Trophoblast cell (in vitro differentiated cells and primary cell): Measurements from ENCODE around the gene RSL1D1.

Experiments used
- DNase-seq, 2 donors: peaks; one replicate each; pipeline ENCODE4 v3.0.0-alpha.2; 2016
- H2AFZ ChIP-seq: 2 replicates; pipeline ENCODE4 v1.6.1; 2013; ENCODE audit warnings: low read length, moderate library complexity, mild to moderate bottlenecking; ENCODE audit not compliant: insufficient read depth, poor library complexity
- H2AK5ac ChIP-seq: 2 replicates; pipeline ENCODE4 v1.6.1; 2013; ENCODE audit warnings: mild to moderate bottlenecking, low read length
- H2BK120ac ChIP-seq: 2 replicates; pipeline ENCODE4 v1.6.1; 2013; ENCODE audit warnings: low read length, mild to moderate bottlenecking, moderate library complexity; ENCODE audit not compliant: insufficient read depth, poor library complexity
- H2BK12ac ChIP-seq: 2 replicates; pipeline ENCODE4 v1.6.1; 2013; ENCODE audit warnings: mild to moderate bottlenecking, low read length, moderate library complexity
- H2BK5ac ChIP-seq: 2 replicates; pipeline ENCODE4 v1.6.1; 2013; ENCODE audit warnings: low read length, low read depth, moderate library complexity, mild to moderate bottlenecking; ENCODE audit not compliant: poor library complexity
- H3K14ac ChIP-seq: 2 replicates; pipeline ENCODE4 v1.6.1; 2013; ENCODE audit warnings: mild to moderate bottlenecking, low read length
- H3K18ac ChIP-seq: 2 replicates; pipeline ENCODE4 v1.6.1; 2013; ENCODE audit warnings: mild to moderate bottlenecking, low read length
- H3K23ac ChIP-seq: 2 replicates; pipeline ENCODE4 v1.6.1; 2013; ENCODE audit warnings: low read length
- H3K27ac ChIP-seq: 2 replicates; pipeline ENCODE4 v1.5.1; 2013; ENCODE audit warnings: low read depth, mild to moderate bottlenecking, inconsistent platforms, low read length, moderate library complexity
- H3K27me3 ChIP-seq: 2 replicates; pipeline ENCODE4 v1.6.1; 2013; ENCODE audit warnings: inconsistent platforms, mild to moderate bottlenecking, low read length, moderate library complexity; ENCODE audit not compliant: insufficient read depth
- H3K36me3 ChIP-seq, 2 experiments: 1 replicate in 1 of 2; 2 replicates in 1 of 2; pipeline ENCODE4 v1.6.1; 2013; ENCODE audit warnings: low read length in 2 of 2, mild to moderate bottlenecking in 2 of 2, moderate library complexity in 1 of 2; ENCODE audit not compliant: insufficient read depth in 2 of 2, control insufficient read depth in 1 of 2
- H3K4ac ChIP-seq: 2 replicates; pipeline ENCODE4 v1.6.1; 2013; ENCODE audit warnings: low read depth, mild to moderate bottlenecking, low read length, moderate library complexity
- H3K4me1 ChIP-seq, 2 experiments: 1 replicate in 1 of 2; 2 replicates in 1 of 2; pipeline ENCODE4 v1.6.1; 2013; ENCODE audit warnings: low read length in 2 of 2, mild to moderate bottlenecking in 2 of 2, moderate library complexity in 1 of 2; ENCODE audit not compliant: insufficient read depth in 2 of 2, control insufficient read depth in 1 of 2
- H3K4me2 ChIP-seq: 2 replicates; pipeline ENCODE4 v1.6.1; 2013; ENCODE audit warnings: inconsistent platforms, mild to moderate bottlenecking, low read length, moderate library complexity
- H3K4me3 ChIP-seq: 2 replicates; pipeline ENCODE4 v1.5.1; 2013; ENCODE audit warnings: mild to moderate bottlenecking, low read depth, low read length, inconsistent platforms
- H3K79me1 ChIP-seq: one replicate; pipeline ENCODE4 v1.6.1; 2013; ENCODE audit warnings: low read length
- H3K79me2 ChIP-seq: 2 replicates; pipeline ENCODE4 v1.6.1; 2013; ENCODE audit warnings: low read length, mild to moderate bottlenecking; ENCODE audit not compliant: control insufficient read depth, insufficient read depth, poor library complexity
- H3K9ac ChIP-seq: 2 replicates; pipeline ENCODE4 v1.6.1; 2013; ENCODE audit warnings: mild to moderate bottlenecking, low read length
- H3K9me3 ChIP-seq: 2 replicates; pipeline ENCODE4 v1.6.1; 2013; ENCODE audit warnings: low read depth, mild to moderate bottlenecking, control low read depth, inconsistent platforms, low read length; ENCODE audit not compliant: insufficient read depth
- H4K12ac ChIP-seq: 2 replicates; pipeline ENCODE4 v1.6.1; 2013; ENCODE audit warnings: low read depth, mild to moderate bottlenecking, low read length, moderate library complexity
- H4K8ac ChIP-seq: 2 replicates; pipeline ENCODE4 v1.6.1; 2013; ENCODE audit warnings: low read depth, mild to moderate bottlenecking, low read length, moderate library complexity
- H4K91ac ChIP-seq: one replicate; pipeline ENCODE4 v1.6.1; 2013; ENCODE audit warnings: low read depth, mild to moderate bottlenecking, low read length, moderate library complexity
- WGBS: extraction: QIAGEN DNeasy Blood & Tissue Kit; methylation state at CpG from one replicate; pipeline ENCODE4 v1.1.7; 2013; ENCODE audit warnings: missing lambda C conversion rate; ENCODE audit not compliant: insufficient read length, insufficient coverage; ENCODE audit errors: extremely low coverage; 5-methylcytosine and 5-hydroxymethylcytosine counted together

RSL1D1 gene

GRCh38 chr16:11799509-11800381, 51.6 kb downstream of the RSL1D1 start:
- Histone ChIP-seq H3K79me2 (peaks cover 15% of the 10 kb centered on the region), H4K8ac (no peak overlapping the region), H2AFZ (no peak overlapping the region), H4K12ac (no peak overlapping the region), H3K4ac (no peak overlapping the region), H3K9me3 (no peaks in the 10 kb centered on the region), H3K18ac (no peak overlapping the region), H4K91ac (no peak overlapping the region), H3K27me3 (no peaks in the 10 kb centered on the region), H2AK5ac (no peak overlapping the region), H3K9ac (no peak overlapping the region), H3K23ac (no peak overlapping the region), H3K36me3 (peaks cover 0 to 3% of the 10 kb centered on the region in 2 experiments), H3K4me2 (no peak overlapping the region), H2BK120ac (no peak overlapping the region), H2BK5ac (no peak overlapping the region), H3K27ac (no peak overlapping the region), H3K4me3 (no peak overlapping the region), H2BK12ac (no peak overlapping the region), H3K4me1 (peaks cover 5 to 17% of the 10 kb centered on the region in 2 experiments), H3K14ac (no peak overlapping the region), H3K79me1 (peaks cover 14% of the 10 kb centered on the region)
- no peak for DNase-seq
- WGBS: no CpG with 5 or more reads among the region's 14 CpGs

- Histone ChIP-seq H3K79me2 (peaks cover 15% of the 10 kb centered on the region), H4K8ac (no peak overlapping the region), H3K18ac (no peak overlapping the region), H3K9ac (no peak overlapping the region), H4K12ac (no peak overlapping the region), H3K36me3 (peaks cover 0 to 3% of the 10 kb centered on the region in 2 experiments), H3K27ac (no peak overlapping the region), H3K27me3 (no peaks in the 10 kb centered on the region), H2AFZ (no peak overlapping the region), H2AK5ac (no peak overlapping the region), H2BK120ac (no peak overlapping the region), H3K9me3 (no peaks in the 10 kb centered on the region), H3K79me1 (peaks cover 14% of the 10 kb centered on the region), H3K23ac (no peak overlapping the region), H3K4me2 (no peak overlapping the region), H3K4me1 (peaks cover 5 to 18% of the 10 kb centered on the region in 2 experiments), H3K4ac (no peak overlapping the region), H2BK5ac (no peak overlapping the region), H4K91ac (no peak overlapping the region), H3K14ac (no peak overlapping the region), H2BK12ac (no peak overlapping the region), H3K4me3 (no peak overlapping the region)
- WGBS: no CpG with 5 or more reads among the region's 10 CpGs
- no peak for DNase-seq
These were observed 52.3 kb downstream of the RSL1D1 start for GRCh38 chr16:11799017-11799381.

- Histone ChIP-seq H3K4ac (no peak overlapping the region), H4K91ac (peak overlapping the region; percentile 70), H2AK5ac (no peak overlapping the region), H3K27ac (peak overlapping the region; percentile 93), H3K4me3 (peak overlapping the region; percentile 73), H3K4me1 (peaks cover 11 to 25% of the 10 kb centered on the region in 2 experiments), H3K9ac (peak overlapping the region; percentile 73), H2BK12ac (no peak overlapping the region), H3K79me2 (peaks cover 17% of the 10 kb centered on the region), H4K12ac (no peak overlapping the region), H3K79me1 (peaks cover 17% of the 10 kb centered on the region), H3K23ac (no peak overlapping the region), H2BK120ac (peak overlapping the region; percentile 45), H3K9me3 (no peaks in the 10 kb centered on the region), H3K4me2 (peak overlapping the region; percentile 81), H3K27me3 (no peaks in the 10 kb centered on the region), H3K36me3 (peaks cover 0 to 3% of the 10 kb centered on the region in 2 experiments), H2BK5ac (peak overlapping the region; percentile 78), H3K14ac (peak overlapping the region; percentile 80), H2AFZ (peak overlapping the region; percentile 19), H4K8ac (peak overlapping the region; percentile 87), H3K18ac (peak overlapping the region; percentile 82)
- WGBS: no CpG with 5 or more reads among the region's 7 CpGs
- DNase-seq: no peak
These were observed 53.4 kb downstream of the RSL1D1 start for GRCh38 chr16:11797957-11798299.

- peak within 1 kb of the TSS; percentile 97 for H3K14ac ChIP-seq
- H3K9ac ChIP-seq: peak within 1 kb of the TSS; percentile 80
- H4K8ac ChIP-seq: peak within 1 kb of the TSS; percentile 87
- no peaks in the 10 kb centered on the region for H3K27me3 ChIP-seq
- peak; percentile 97 to 98 for DNase-seq
- H3K79me2 ChIP-seq: peaks cover 21% of the 10 kb centered on the region
- peaks cover 17% of the 10 kb centered on the region for H3K79me1 ChIP-seq
- peak within 1 kb of the TSS; percentile 86 for H4K12ac ChIP-seq
- H3K27ac ChIP-seq: peak within 1 kb of the TSS; percentile 93
- peak within 1 kb of the TSS; percentile 93 for H2AFZ ChIP-seq
- H3K36me3 ChIP-seq: peaks cover 0 to 3% of the 10 kb centered on the region in 2 experiments
- peak within 1 kb of the TSS; percentile 86 for H3K4me3 ChIP-seq
- no CpG with 5 or more reads among the region's 80 CpGs for whole genome bisulfite sequencing
- peak within 1 kb of the TSS; percentile 91 for H3K4ac ChIP-seq
- H3K18ac ChIP-seq: peak within 1 kb of the TSS; percentile 98
- no peaks in the 10 kb centered on the region for H3K9me3 ChIP-seq
- peak within 1 kb of the TSS; percentile 91 for H2BK5ac ChIP-seq
- peak within 1 kb of the TSS; percentile 96 for H4K91ac ChIP-seq
- peaks cover 14 to 29% of the 10 kb centered on the region in 2 experiments for H3K4me1 ChIP-seq
- peak within 1 kb of the TSS; percentile 81 for H3K4me2 ChIP-seq
- H2AK5ac ChIP-seq: peak within 1 kb of the TSS; percentile 67
- peak within 1 kb of the TSS; percentile 83 for H2BK120ac ChIP-seq
- H2BK12ac ChIP-seq: peak within 1 kb of the TSS; percentile 5
- no peak within 1 kb of the TSS for H3K23ac ChIP-seq
These were observed 54.0 kb downstream of the RSL1D1 start, which contains the start of gene ZC3H7A for GRCh38 chr16:11797166-11797956. ZC3H7A (minus strand) TSS chr16:11797258; CDS start chr16:11782354, 14,904 bp downstream.
